Transverse colon (tissue), 3 donors: Measurements from ENCODE around the gene PELI2.

Experiments used
- EP300 ChIP-seq: sonication (generic); formaldehyde crosslinking; IDR thresholded peaks from one replicate; pipeline ENCODE4 v1.6.1; 2017; ENCODE audit warnings: antibody characterized with exemption, low read depth
- TF ChIP-seq, protein P1 (sequence below), 5 experiments: fragments of 200-600 bp in 3 of 5; fragments of 450-650 bp in 2 of 5; sonication (generic) in 3 of 5; IDR thresholded peaks; 1 replicate in 2 of 5; 2 replicates in 3 of 5; pipeline ENCODE4 v1.5.1; 2016 to 2017; ENCODE audit warnings: antibody characterized with exemption in 5 of 5, inconsistent platforms in 3 of 5, mild to moderate bottlenecking in 2 of 5, moderate library complexity in 1 of 5

- no peak for TF ChIP-seq EP300
- TF ChIP-seq, protein P1, sequence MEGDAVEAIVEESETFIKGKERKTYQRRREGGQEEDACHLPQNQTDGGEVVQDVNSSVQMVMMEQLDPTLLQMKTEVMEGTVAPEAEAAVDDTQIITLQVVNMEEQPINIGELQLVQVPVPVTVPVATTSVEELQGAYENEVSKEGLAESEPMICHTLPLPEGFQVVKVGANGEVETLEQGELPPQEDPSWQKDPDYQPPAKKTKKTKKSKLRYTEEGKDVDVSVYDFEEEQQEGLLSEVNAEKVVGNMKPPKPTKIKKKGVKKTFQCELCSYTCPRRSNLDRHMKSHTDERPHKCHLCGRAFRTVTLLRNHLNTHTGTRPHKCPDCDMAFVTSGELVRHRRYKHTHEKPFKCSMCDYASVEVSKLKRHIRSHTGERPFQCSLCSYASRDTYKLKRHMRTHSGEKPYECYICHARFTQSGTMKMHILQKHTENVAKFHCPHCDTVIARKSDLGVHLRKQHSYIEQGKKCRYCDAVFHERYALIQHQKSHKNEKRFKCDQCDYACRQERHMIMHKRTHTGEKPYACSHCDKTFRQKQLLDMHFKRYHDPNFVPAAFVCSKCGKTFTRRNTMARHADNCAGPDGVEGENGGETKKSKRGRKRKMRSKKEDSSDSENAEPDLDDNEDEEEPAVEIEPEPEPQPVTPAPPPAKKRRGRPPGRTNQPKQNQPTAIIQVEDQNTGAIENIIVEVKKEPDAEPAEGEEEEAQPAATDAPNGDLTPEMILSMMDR (IDR thresholded peaks at IDR 0.05): no peak
These were observed 24.1 kb downstream of the PELI2 start for GRCh38 chr14:56142314-56142713.
